NCI-H748 treated with DMSO at 0.1 percent for 48 hours (cell line): ENCODE measurements around the gene THAP7.

Source experiments
- DNase-seq: peaks from one replicate; lab custom pipeline; 2025; lab: John Stamatoyannopoulos, UW

The THAP7 gene

GRCh38 chr22:20964090-20964798, 37.7 kb downstream of the THAP7 start:
- no peak for DNase-seq

GRCh38 chr22:20963201-20964052, 38.5 kb downstream of the THAP7 start:
- no peak for DNase-seq

- DNase-seq, result no peak
These were observed 39.4 kb downstream of the THAP7 start for GRCh38 chr22:20962491-20962945.

DNA sequence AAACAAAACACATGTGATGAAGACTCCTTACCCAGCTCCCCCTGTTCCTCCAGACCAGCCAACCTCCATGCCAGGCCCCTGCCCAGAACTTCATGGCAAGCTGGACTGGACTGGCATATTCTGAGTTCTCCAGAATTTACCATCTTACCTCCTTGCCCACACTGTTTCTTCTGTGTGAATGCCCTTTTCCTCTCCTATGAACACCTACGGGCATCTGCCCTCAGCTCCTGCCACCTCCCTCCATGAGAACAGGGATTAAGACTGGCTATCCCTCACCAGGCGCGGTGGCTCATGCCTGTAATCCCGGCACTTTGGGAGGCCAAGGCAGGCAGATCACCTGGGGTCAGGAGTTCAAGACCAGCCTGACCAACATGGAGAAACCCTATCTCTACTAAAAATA, 41.3 kb downstream of the THAP7 start:
- no peak for DNase-seq

GRCh38 chr22:20959578-20960461, 42.1 kb downstream of the THAP7 start:
- no peak for DNase-seq

DNA sequence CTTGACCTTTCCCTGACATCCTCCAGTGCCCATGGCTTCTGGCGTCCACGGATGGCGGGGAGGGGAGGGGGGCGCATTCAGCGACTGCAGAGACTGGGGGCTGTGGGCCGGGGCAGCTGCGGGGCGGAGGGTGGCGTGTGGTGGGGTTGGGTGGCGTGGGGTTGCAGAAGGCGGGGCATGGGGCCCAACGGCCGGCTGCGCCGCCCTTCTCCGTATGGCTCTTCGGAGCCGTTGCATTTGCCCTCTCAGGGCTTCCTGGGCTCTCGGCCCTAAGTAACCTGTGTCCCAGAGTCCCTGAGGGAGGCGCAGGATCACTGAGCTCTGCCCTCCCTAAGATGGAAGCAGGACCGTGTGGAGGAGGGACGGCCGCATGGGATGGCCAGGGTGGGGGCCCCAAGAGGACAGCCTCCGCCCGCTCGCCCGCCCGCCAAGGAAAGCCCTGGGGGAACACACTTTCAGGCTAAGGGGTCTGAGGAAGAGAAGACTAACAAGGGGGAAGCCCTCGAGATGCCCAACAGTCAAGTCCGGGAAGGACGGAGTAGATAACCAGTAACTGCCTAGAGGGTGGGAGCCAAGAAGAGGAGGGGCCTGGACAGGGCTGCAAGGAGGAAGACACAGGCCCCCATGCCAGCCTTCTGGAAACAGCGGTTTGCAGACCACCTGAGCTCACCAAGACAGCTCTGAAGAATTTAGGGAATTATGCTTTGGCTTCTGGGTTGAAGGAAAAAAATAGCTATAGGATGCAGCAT, 44.1 kb downstream of the THAP7 start:
- no peak for DNase-seq

- DNase-seq, result no peak
These were observed 44.7 kb downstream of the THAP7 start for GRCh38 chr22:20957102-20957682.

GRCh38 chr22:20956258-20957101, 45.4 kb downstream of the THAP7 start:
- no peak for DNase-seq

GRCh38 chr22:20955548-20955947, 46.4 kb downstream of the THAP7 start:
- DNase-seq, result no peak

DNA sequence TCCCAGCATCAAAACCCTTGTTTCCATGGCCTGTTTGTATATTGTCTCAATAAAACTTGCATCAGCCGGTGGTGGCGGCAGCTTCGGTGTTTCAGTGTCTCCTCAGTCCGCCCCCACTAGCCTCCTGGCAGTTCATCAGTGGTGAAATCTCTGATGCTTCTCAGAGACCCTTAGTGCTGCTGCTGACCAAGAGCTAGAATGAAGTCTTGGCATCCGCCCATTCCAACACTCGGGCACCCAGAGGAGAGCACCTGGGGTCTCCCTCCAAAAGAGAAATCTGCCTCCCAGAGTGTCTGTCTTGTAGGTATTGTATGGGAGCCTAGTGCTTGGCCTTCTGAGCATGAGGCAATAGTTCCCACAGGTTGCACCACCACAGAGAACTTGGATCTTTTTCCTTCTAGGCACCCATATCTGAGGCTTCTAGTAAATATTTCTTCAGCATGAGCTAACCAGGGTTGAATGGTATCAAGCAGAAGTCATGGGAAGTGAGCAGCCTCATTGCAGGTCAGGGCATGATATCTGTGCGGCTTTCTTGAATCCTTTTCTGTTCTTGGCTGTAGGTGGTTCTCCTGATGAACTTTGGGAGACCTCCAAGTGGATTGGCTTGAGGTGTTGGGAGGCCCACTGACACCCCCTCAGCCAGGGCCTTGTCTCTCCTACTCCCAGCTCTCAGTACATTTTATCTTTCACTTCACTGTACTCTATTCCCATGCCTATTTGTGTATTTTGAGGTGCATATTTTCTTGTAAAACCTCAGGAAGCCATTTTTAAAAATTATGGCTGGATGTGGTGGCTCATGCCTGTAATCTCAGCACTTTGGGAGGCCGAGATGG, 48.0 kb downstream of the THAP7 start:
- no peak for DNase-seq

GRCh38 chr22:20953342-20953608, 48.6 kb downstream of the THAP7 start:
- DNase-seq, result no peak

- no peak for DNase-seq
These were observed 49.2 kb downstream of the THAP7 start for GRCh38 chr22:20952544-20953341.

DNA sequence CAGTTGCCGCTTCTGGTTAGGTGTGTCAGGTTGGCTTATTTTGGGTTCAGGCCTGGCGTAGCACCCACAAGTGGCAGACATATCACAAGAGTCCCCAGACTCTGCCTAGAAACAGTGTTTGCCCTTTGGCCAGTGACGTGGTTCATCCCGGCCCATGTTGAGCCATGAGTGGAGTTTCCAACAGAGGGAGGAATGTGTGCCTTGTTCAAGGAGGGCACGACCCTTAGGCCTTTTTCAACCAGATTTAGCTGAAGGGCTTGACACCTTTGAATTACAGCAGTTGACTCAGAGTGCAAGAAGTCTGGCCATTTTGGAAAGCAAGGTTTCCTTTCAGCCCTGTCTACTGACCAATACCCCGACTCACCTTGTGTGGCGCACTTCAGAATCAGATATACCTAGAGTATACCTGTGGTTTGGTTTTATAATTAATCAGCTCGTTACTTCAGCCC, 50.0 kb downstream of the THAP7 start:
- no peak for DNase-seq

- DNase-seq, result no peak
These were observed 50.6 kb downstream of the THAP7 start for GRCh38 chr22:20951151-20951931.

GRCh38 chr22:20949698-20950183, 52.2 kb downstream of the THAP7 start:
- DNase-seq, result no peak
